PFSK-1 (cell line): ENCODE data around the gene ACTRT3.

Source experiments
- POLR2AphosphoS5 ChIP-seq: IDR thresholded peaks from 2 replicates; pipeline ENCODE4 v1.6.1; 2012; ENCODE audit warnings: low read depth, mild to moderate bottlenecking, control low read depth, low read length, moderate library complexity
- SIN3A ChIP-seq: IDR thresholded peaks from 2 replicates; pipeline ENCODE4 v1.6.1; 2012; ENCODE audit warnings: mild to moderate bottlenecking, low read length, moderate library complexity, borderline replicate concordance; ENCODE audit not compliant: insufficient read depth
- TAF1 ChIP-seq: IDR thresholded peaks from 2 replicates; pipeline ENCODE4 v1.6.1; 2012; ENCODE audit warnings: low read length, control low read depth, borderline replicate concordance; ENCODE audit not compliant: insufficient read depth

GRCh38 chr3:169744366-169745054 lies 24.9 kb downstream of the ACTRT3 start:
- no peak for TF ChIP-seq TAF1
- TF ChIP-seq POLR2AphosphoS5 = no peak
- no peak for TF ChIP-seq SIN3A
